ENCODE data around the gene PCBP1.
"Not testable (repeated sequence)": the region's sequence is repeated elsewhere in the genome, so short reads cannot be mapped to it uniquely, and the experiment has no call there.

Gene PCBP1

GRCh38 chr2:70083344-70084156, 3.7 kb upstream of the PCBP1 start:
- no peak for DNase-seq

GRCh38 chr2:70084973-70085710, 2.1 kb upstream of the PCBP1 start:
- DNase-seq, result peak; percentile 64

GRCh38 chr2:70085711-70086277, 1.5 kb upstream of the PCBP1 start:
- DNase-seq, result peak; percentile 42

GRCh38 chr2:70086278-70086837, 919 bp upstream of the PCBP1 start:
- DNase-seq, result peak; percentile 88

GRCh38 chr2:70087702-70088597, 673 bp downstream of the PCBP1 start:
- peak; percentile 72 for DNase-seq

- peak; percentile 88 for DNase-seq
These were observed 1.4 kb downstream of the PCBP1 start for GRCh38 chr2:70088598-70089219.

GRCh38 chr2:70089220-70089982, 2.1 kb downstream of the PCBP1 start:
- DNase-seq, result peak; percentile 80

- peak; percentile 27 for DNase-seq
These were observed 2.8 kb downstream of the PCBP1 start for GRCh38 chr2:70089983-70090525.

GRCh38 chr2:70090706-70091334, 3.5 kb downstream of the PCBP1 start:
- no peak for DNase-seq

GRCh38 chr2:70091364-70091763, 4.1 kb downstream of the PCBP1 start:
- no peak for DNase-seq

GRCh38 chr2:70091816-70092215, 4.5 kb downstream of the PCBP1 start:
- no peak for DNase-seq

GRCh38 chr2:70092576-70093243, 5.4 kb downstream of the PCBP1 start:
- DNase-seq, result not testable (repeated sequence)

- no peak for DNase-seq
These were observed 7.1 kb downstream of the PCBP1 start for GRCh38 chr2:70094171-70094977.

GRCh38 chr2:70094978-70095719, 7.9 kb downstream of the PCBP1 start:
- DNase-seq, result no peak

GRCh38 chr2:70095720-70096670, 8.7 kb downstream of the PCBP1 start:
- DNase-seq, result peak; percentile 33

- DNase-seq, result no peak
These were observed 10.8 kb downstream of the PCBP1 start for GRCh38 chr2:70098032-70098431.

GRCh38 chr2:70099270-70099669, 12.0 kb downstream of the PCBP1 start:
- DNase-seq, result no peak
